Heart left ventricle (tissue), 13 donors: ENCODE measurements around the gene DTNB.

Experiments
- CTCF ChIP-seq, 12 donors: fragments of 200-600 bp; sonication (generic) in 4 of 12; IDR thresholded peaks; one replicate each; pipeline versions ENCODE4 v1.5.0 to v1.8.0; 2018 to 2022; ENCODE audit warnings: antibody characterized with exemption in 12 of 12, mild to moderate bottlenecking in 5 of 12
- POLR2A ChIP-seq, 2 donors: fragments of 450-650 bp; IDR thresholded peaks; one replicate each; pipeline ENCODE4 v1.6.1; 2017; ENCODE audit warnings: antibody characterized with exemption in 2 of 2, mild to moderate bottlenecking in 2 of 2, moderate library complexity in 2 of 2
- donor health status: ischemic (EF 13 %, LVEDD 7.1; RV severe dilation, severe dysfunction).
- donor health status: DM: no; HTN: yes; CAD: no.
- donor health status: DM: no; HTN: no; CAD: no.
- donor health status: ischemic (EF 25% LVEDD 6.9; RV normal size, moderate dysfunction).
- donor health status: ischemic (EF 25% LVEDD 5.7; RV mildly dilated, moderate dysfunction).
- donor health status: ischemic (EF 35%, LVEDD 5.7; RV mildly dilated, moderate dysfunction).
- donor health status: nonischemic (EF 11% LVEDD 7.7; RV severe dilation, severe dysfunction).
- donor health status: DM: yes; HTN: yes; CAD: no.
- donor health status: PGD.
- donor health status: ischemic (EF 29% LVEDD 5.4; RV normal size, mild dysfunction).
- donor health status: nonischemic (EF 23%, LVEDD 6.1; RV moderate dilation, normal function).

GRCh38 chr2:25514043-25514637 is 159.2 kb downstream of the DTNB start:
- no peak for TF ChIP-seq CTCF (IDR thresholded peaks at IDR 0.05)
- no peak for TF ChIP-seq POLR2A (IDR thresholded peaks at IDR 0.05)
